Body of pancreas (tissue), 4 donors: ENCODE results near the gene BCHE. TPM values are rescaled to one million over a fixed set of nuclear protein-coding genes. Genes with fewer than 3 reads are reported as not detected.

Source experiments
- ATAC-seq: fragments of 150-250 bp; one replicate; pipeline ENCODE4 v1.9.1; 2016
- DNase-seq, 4 donors: peaks; one replicate each; pipeline ENCODE4 v3.0.0-alpha.2; 2019
- H3K27ac ChIP-seq, 4 donors: fragments of 200-600 bp; sonication (generic); 1 replicate in 3 of 4; 2 replicates in 1 of 4; pipeline versions ENCODE4 v1.5.1 to v1.6.1; 2016 to 2019; ENCODE audit warnings: mild to moderate bottlenecking in 1 of 4, mixed read lengths in 1 of 4, moderate library complexity in 1 of 4
- H3K27me3 ChIP-seq, 2 donors: fragments of 200-600 bp; sonication (generic); one replicate each; pipeline ENCODE4 v1.6.0; 2016; ENCODE audit warnings: mild to moderate bottlenecking in 1 of 2
- H3K36me3 ChIP-seq, 2 donors: fragments of 200-600 bp; sonication (generic); replicated peaks in 1 of 2; 2 replicates each; pipeline ENCODE4 v1.5.1; 2016; ENCODE audit warnings: low read depth in 2 of 2; ENCODE audit not compliant: insufficient read depth in 1 of 2
- H3K4me1 ChIP-seq: fragments of 200-600 bp; sonication (generic); one replicate; pipeline ENCODE4 v1.6.0; 2016
- H3K4me3 ChIP-seq, 2 donors: fragments of 200-600 bp; sonication (generic); 1 replicate in 1 of 2; 2 replicates in 1 of 2; pipeline ENCODE4 v1.5.1; 2016 to 2019
- H3K9me3 ChIP-seq, 3 donors: fragments of 200-600 bp; sonication (generic); 1 replicate in 2 of 3; 2 replicates in 1 of 3; pipeline ENCODE4 v1.5.1; 2016
- CTCF ChIP-seq, 7 experiments: fragments of 450-650 bp in 4 of 7; fragments of 200-600 bp in 3 of 7; sonication (generic) in 3 of 7; IDR thresholded peaks; one replicate each; pipeline ENCODE4 v1.5.1; 2016 to 2019; ENCODE audit warnings: antibody characterized with exemption in 7 of 7
- POLR2A ChIP-seq, 3 donors: fragments of 450-650 bp; IDR thresholded peaks; one replicate each; pipeline ENCODE4 v1.6.1; 2016; ENCODE audit warnings: antibody characterized with exemption in 3 of 3, mild to moderate bottlenecking in 2 of 3
- WGBS, 2 donors: methylation state at CpG; one replicate each; pipeline ENCODE4 v1.1.5; 2017; 5-methylcytosine and 5-hydroxymethylcytosine counted together
- intact Hi-C: fragments of 100-400 bp; cut with DNase I; formaldehyde crosslinking; loops from one replicate; pipeline ENCODE4 v1.15.1; 2023
- total RNA-seq, 2 donors: library from RNA; depleted of rRNA; stranded (reverse); fragments of >200 nt; gene quantifications; one replicate each; pipeline ENCODE4 v1.1.0, GENCODE V29; 2016

BCHE gene
- total RNA-seq, 2 donors from 2014 or later, result 0.52 to 4.0 TPM

- Histone ChIP-seq H3K4me3 (no peak overlapping the region), H3K9me3 (no peaks in the 10 kb centered on the region), H3K27me3 (no peaks in the 10 kb centered on the region), H3K36me3 (no peaks in the 10 kb centered on the region), H3K4me1 (no peaks in the 10 kb centered on the region), H3K27ac (no peak overlapping the region)
- intact Hi-C loops, result no loop called here
- TF ChIP-seq POLR2A (IDR thresholded peaks at IDR 0.05) (no peak), CTCF (IDR thresholded peaks at IDR 0.05) (no peak)
- ATAC-seq, result no peak
- DNase-seq, result no peak
- 67 to 86% methylated on average over 2 of the region's 2 CpGs for WGBS, 2 donors
Observed at GRCh38 chr3:165883117-165883516, 45.9 kb upstream of the BCHE start.

GRCh38 chr3:165875644-165876043 lies 38.4 kb upstream of the BCHE start:
- Histone ChIP-seq H3K9me3 (no peaks in the 10 kb centered on the region), H3K27ac (no peak overlapping the region), H3K4me3 (no peak overlapping the region), H3K36me3 (no peaks in the 10 kb centered on the region), H3K27me3 (no peaks in the 10 kb centered on the region), H3K4me1 (no peaks in the 10 kb centered on the region)
- intact Hi-C loops, result no loop called here
- ATAC-seq (no peak), DNase-seq (no peak)
- WGBS, 2 donors, result 67 to 75% methylated on average over 6 of the region's 6 CpGs
- TF ChIP-seq POLR2A (IDR thresholded peaks at IDR 0.05) (no peak), CTCF (IDR thresholded peaks at IDR 0.05) (no peak)

GRCh38 chr3:165874663-165875489 lies 37.7 kb upstream of the BCHE start:
- Histone ChIP-seq H3K4me1 (no peaks in the 10 kb centered on the region), H3K9me3 (no peaks in the 10 kb centered on the region), H3K4me3 (no peak overlapping the region), H3K27ac (no peak overlapping the region), H3K36me3 (no peaks in the 10 kb centered on the region), H3K27me3 (no peaks in the 10 kb centered on the region)
- ATAC-seq, result no peak
- WGBS, 2 donors, result 73 to 75% methylated on average over 18 of the region's 18 CpGs
- DNase-seq, result no peak
- intact Hi-C loops, result no loop called here
- TF ChIP-seq POLR2A (IDR thresholded peaks at IDR 0.05) (no peak), CTCF (IDR thresholded peaks at IDR 0.05) (no peak)

- no peaks in the 10 kb centered on the region for H3K9me3 ChIP-seq
- no peaks in the 10 kb centered on the region for H3K27me3 ChIP-seq
- H3K27ac ChIP-seq, result no peak overlapping the region
- H3K36me3 ChIP-seq, result no peaks in the 10 kb centered on the region
- ATAC-seq (no peak), DNase-seq (no peak)
- 76 to 82% methylated on average over 2 to 5 of the region's 5 CpGs for WGBS, 2 donors
- TF ChIP-seq POLR2A (IDR thresholded peaks at IDR 0.05) (no peak), CTCF (IDR thresholded peaks at IDR 0.05) (no peak)
- H3K4me3 ChIP-seq, result no peak overlapping the region
- intact Hi-C loops, result no loop called here
- H3K4me1 ChIP-seq, result no peaks in the 10 kb centered on the region
Observed at GRCh38 chr3:165868088-165868487, 30.9 kb upstream of the BCHE start.

GRCh38 chr3:165859061-165859460 lies 21.8 kb upstream of the BCHE start:
- no peak for ATAC-seq
- WGBS, 2 donors, result 45 to 66% methylated on average over 1 of the region's 1 CpG
- intact Hi-C loops, result loop anchor here (5.0 kb wide), 1 partner anchor 1488 kb away; no protein-coding TSS in a partner anchor

More at GRCh38 chr3:165859061-165859460, 21.8 kb upstream of the BCHE start:
- Histone ChIP-seq H3K27ac (no peak overlapping the region), H3K4me3 (no peak overlapping the region), H3K9me3 (no peaks in the 10 kb centered on the region), H3K27me3 (no peaks in the 10 kb centered on the region), H3K36me3 (no peaks in the 10 kb centered on the region), H3K4me1 (no peaks in the 10 kb centered on the region)
- DNase-seq, result no peak
- no peak for TF ChIP-seq CTCF (IDR thresholded peaks at IDR 0.05)
- no peak for TF ChIP-seq POLR2A (IDR thresholded peaks at IDR 0.05)
